HK-2 (cell line): ENCODE results near the gene HSPA2.
"Not testable (repeated sequence)": the region's sequence is repeated elsewhere in the genome, so short reads cannot be mapped to it uniquely, and the experiment has no call there.

Source experiments
- DNase-seq: peaks from one replicate; pipeline ENCODE4 v3.0.0-alpha.2; 2018; ENCODE audit not compliant: unreplicated experiment

Gene HSPA2

GRCh38 chr14:64561631-64562030, 21.1 kb downstream of the HSPA2 start:
- no peak for DNase-seq

- DNase-seq: no peak
Measured at GRCh38 chr14:64562436-64562835, 21.9 kb downstream of the HSPA2 start.

GRCh38 chr14:64563696-64564095, 23.2 kb downstream of the HSPA2 start:
- no peak for DNase-seq

- DNase-seq: no peak
Measured at GRCh38 chr14:64566651-64567122, 26.1 kb downstream of the HSPA2 start.

GRCh38 chr14:64569138-64569631, 28.6 kb downstream of the HSPA2 start:
- no peak for DNase-seq

GRCh38 chr14:64569646-64570045, 29.1 kb downstream of the HSPA2 start:
- not testable (repeated sequence) for DNase-seq

- DNase-seq: no peak
Measured at GRCh38 chr14:64572386-64573104, 32.0 kb downstream of the HSPA2 start.

- no peak for DNase-seq
Measured at GRCh38 chr14:64573109-64573508, 32.6 kb downstream of the HSPA2 start.

GRCh38 chr14:64574371-64575107, 34.0 kb downstream of the HSPA2 start:
- no peak for DNase-seq

- no peak for DNase-seq
Measured at GRCh38 chr14:64577211-64577610, 36.7 kb downstream of the HSPA2 start.

GRCh38 chr14:64580467-64580866, 39.9 kb downstream of the HSPA2 start:
- no peak for DNase-seq

- no peak for DNase-seq
Measured at GRCh38 chr14:64581363-64581762, 40.8 kb downstream of the HSPA2 start.

GRCh38 chr14:64581817-64582216, 41.3 kb downstream of the HSPA2 start:
- DNase-seq: no peak

- no peak for DNase-seq
Measured at GRCh38 chr14:64584190-64584589, 43.6 kb downstream of the HSPA2 start.

- DNase-seq: no peak
Measured at GRCh38 chr14:64591809-64592208, 51.3 kb downstream of the HSPA2 start.
